A172 (cell line): ENCODE data around the gene PPP3CA. TPM values are rescaled to one million over a fixed set of nuclear protein-coding genes. Genes with fewer than 3 reads are reported as not detected.
"Not testable (repeated sequence)": the region's sequence is repeated elsewhere in the genome, so short reads cannot be mapped to it uniquely, and the experiment has no call there.

ENCODE experiments used
- DNase-seq: peaks from one replicate; pipeline ENCODE4 v3.0.0-alpha.2; 2015; ENCODE audit warnings: low spot score
- total RNA-seq: library from RNA; depleted of rRNA; stranded (reverse); fragments of >200 nt; shearing (Covaris generic); gene quantifications from 2 replicates; pipeline ENCODE4 v1.2.3, GENCODE V29; 2014

PPP3CA gene
- total RNA-seq, 1 experiment from 2014 or later = 40.6 TPM

GRCh38 chr4:101254776-101255175, 92.5 kb downstream of the PPP3CA start:
- DNase-seq = no peak

DNA sequence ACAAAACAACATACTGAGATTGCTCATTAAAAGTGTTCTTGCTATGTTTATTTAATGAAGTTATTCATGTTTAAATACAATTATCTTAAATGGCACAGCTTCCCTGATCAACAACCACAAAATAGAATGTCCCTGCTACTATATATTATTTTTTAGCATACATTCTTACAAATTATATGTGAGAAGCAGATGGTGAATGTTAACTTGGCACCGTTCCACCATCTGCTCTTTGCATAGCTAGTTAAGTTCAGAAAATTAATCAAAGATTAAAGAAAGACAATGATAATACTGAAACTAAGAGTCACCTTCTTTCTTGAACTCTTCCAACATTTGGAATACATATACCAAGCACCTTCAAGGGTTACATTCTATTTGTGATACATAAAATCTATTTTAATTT, 94.2 kb downstream of the PPP3CA start:
- no peak for DNase-seq

DNA sequence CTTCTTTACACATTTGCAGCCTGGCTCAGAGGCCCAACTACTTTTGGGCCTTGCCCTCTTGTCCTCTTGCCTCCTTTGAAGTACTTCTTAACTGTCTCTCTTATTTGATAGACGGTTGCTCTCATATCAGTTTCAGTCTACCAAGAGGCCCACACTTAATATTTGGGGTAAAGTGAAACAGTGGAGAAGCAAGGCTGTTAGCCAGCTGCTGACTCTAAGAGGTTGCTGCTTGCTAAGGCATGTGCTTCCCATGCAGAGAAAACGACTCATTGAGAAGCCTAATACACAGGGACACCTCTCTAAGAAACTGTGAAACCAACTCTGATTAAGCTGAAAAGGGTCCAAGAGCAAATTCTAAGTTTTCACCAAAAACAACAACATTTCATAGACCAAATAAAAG, 94.6 kb downstream of the PPP3CA start:
- no peak for DNase-seq

DNA sequence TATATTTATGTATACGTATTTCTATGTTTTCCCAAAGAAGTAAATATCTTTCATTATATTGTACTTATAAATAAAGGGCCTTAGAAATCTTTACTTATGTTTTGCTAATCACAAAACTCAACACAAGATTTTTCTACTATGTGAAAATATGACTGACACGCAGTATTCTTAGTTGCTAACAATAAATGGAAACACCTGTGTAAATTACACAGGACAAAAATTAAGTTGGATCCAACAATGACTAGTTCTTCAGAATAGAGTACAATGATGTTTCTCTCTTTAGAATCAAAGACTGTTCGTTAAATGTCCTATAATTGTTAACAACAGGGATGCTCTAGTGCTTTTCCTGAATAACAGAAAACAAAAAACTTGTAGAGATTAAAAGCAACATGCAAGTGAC, 96.1 kb downstream of the PPP3CA start:
- DNase-seq = no peak

- DNase-seq = no peak
These were observed 103.0 kb downstream of the PPP3CA start for GRCh38 chr4:101244349-101244748.

DNA sequence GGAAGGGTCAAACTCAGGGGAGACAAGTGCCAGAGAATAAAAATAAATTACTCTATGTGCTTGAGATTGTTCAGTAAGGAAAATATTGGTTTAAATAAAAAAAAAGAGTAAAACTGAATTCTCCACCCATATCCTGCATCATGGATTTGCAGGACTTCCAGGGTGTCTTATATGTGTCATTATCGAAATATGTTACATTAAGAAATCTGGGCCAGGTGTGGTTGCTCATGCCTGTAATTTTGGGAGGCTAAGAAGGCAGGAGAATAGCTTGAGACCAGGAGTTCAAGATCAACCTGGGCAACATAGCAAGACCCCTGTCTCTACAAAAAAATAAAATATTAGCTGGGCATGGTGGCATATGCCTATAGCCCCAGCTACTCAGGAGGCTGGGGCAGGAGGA, 104.9 kb downstream of the PPP3CA start:
- DNase-seq = no peak

DNA sequence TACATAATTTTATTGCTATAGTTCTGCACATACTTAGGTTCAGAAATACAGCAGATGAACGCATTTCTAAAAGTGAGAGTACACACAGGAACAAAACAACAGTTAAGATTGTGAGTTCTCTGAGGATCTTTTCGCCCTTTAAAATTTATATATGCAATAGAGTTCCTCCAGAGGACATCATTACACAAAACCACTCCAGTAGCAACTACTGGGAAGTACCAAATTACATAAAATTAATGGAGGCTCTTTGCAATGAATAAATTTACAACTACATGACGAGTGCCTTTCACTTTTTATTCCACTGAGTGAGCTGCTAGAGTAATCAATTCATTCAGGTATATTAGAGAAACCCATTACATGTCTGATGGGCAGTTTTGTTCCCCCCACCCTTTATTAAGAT, 107.2 kb downstream of the PPP3CA start:
- no peak for DNase-seq

- no peak for DNase-seq
These were observed 107.7 kb downstream of the PPP3CA start for GRCh38 chr4:101239665-101240064.

DNA sequence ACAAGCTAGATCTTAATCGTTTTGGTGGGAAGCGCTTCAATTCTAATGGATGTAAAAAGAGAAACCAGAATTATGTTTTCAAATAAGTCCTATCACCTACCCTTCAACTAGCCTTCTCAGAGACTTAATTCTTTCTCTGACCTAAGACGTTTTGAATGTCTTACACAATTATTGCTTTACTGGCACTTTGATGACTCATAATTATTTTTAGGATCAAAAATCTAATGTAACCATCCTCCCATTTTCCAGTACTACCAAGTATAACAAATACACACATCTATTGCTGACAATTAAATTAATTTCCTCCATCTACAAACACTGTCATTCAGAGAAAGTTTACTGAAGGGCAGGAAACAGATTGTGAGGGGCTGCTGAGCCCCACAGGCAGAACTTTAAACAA, 108.6 kb downstream of the PPP3CA start:
- peak; percentile 12 for DNase-seq

- DNase-seq = no peak
These were observed 109.6 kb downstream of the PPP3CA start for GRCh38 chr4:101237773-101238172.

DNA sequence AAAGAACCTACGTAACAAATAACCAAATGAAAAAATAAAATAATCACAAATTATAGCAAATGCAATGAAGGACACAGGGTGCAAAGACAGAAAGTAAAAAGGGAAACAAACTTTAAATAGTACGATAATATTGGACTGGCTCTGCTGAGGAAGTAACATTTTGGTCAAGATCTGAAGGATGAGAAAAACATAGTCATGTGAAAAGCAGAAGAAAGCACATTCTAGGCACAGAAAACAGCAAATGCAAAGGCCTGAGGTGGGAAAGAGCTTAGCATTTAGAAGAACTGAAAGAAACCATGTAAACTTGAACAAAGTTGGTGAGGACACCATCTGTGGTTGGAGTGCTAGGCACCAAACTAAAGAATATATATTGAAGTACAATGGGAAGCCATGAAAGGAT, 111.2 kb downstream of the PPP3CA start:
- DNase-seq = no peak

- DNase-seq = not testable (repeated sequence)
These were observed 113.2 kb downstream of the PPP3CA start for GRCh38 chr4:101234141-101234540.

GRCh38 chr4:101232074-101232776, 115.1 kb downstream of the PPP3CA start:
- DNase-seq = peak; percentile 70

DNA sequence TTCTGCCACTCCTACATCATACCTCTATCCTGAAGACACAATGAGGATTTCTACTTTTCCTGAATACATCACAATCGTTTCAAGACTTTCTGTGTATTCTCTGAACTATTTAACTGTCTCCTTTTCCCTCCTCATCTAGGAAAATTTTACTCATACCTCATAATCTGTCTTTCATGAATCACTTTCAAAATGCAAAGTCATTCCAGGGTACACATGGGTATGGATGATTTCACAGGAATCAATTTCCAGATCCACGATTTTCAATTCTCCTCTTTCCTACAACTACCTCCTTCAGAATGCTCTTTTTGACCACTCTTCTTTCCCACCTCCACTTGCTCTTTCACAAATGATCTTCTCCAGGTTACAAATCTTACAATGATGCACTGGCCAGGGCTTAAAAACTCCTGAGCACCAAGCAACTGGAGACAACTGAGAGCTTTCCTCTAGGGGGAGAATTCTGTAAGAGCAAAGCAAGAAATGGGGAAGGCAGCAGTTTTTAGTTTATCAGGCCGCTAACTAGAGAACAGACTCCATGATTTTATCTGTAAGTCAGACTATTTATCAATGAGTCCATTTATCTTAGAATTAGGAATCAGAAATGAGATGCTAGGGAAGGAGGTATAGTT, 116.4 kb downstream of the PPP3CA start:
- DNase-seq = peak; percentile 13

DNA sequence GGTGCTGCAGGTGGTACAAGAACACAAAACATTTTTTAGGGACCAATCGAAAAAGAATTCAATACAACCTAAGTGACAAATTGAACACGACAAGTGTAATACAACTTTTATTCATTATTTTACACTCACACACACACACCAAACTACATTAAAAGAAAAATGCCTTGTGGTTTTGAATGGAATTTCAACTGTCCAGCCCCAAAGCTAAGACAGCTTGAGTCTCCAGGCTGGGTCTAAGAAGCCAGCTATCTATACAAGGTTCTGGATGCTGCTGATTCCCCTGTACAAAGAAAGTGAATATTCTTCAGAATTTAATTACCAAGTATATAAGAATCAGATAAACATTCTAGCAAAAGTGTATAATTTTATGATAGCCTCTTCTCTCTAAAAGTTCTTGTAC, 118.2 kb downstream of the PPP3CA start:
- DNase-seq = peak; percentile 13

GRCh38 chr4:101227715-101228114, 119.6 kb downstream of the PPP3CA start:
- DNase-seq = no peak

DNA sequence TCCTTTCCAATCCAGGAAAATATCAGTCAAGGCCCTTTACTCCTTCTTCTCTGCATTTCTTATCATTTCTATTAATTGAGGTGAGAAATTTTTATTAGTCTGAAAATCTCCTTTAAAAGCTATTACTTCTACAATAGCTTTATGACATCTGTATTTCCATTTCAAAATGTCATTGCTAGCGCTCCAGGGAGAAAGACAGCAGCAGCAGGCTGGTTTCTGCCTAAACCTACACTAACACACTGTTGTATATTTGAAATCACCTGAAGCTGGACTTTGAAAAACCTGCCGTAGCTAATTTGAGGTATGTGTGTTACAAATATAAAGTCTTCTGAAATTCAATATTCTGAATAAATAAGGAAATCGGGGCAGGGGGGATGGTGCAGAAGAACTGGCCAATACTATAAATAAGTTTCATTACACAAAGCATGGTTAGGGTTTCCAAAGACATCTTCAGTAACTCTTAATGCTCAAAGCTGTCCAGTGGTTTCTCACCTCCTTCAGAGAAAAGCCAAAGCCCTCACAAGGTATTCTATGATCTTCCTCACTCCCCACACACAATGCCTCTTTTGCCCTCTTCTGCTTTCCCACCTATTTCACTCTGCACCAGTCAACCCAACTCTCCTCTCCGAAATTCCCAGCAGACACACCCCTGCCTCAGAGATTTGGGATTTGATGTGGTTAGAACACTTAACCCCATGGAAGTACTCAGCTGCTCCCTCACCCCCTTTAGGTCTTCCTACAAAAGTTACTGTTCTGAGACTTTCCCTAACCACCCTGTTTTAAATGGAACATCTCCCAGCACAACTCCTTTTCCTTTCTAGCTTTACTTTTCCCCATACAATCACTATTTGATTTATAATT, 122.7 kb downstream of the PPP3CA start:
- no peak for DNase-seq

DNA sequence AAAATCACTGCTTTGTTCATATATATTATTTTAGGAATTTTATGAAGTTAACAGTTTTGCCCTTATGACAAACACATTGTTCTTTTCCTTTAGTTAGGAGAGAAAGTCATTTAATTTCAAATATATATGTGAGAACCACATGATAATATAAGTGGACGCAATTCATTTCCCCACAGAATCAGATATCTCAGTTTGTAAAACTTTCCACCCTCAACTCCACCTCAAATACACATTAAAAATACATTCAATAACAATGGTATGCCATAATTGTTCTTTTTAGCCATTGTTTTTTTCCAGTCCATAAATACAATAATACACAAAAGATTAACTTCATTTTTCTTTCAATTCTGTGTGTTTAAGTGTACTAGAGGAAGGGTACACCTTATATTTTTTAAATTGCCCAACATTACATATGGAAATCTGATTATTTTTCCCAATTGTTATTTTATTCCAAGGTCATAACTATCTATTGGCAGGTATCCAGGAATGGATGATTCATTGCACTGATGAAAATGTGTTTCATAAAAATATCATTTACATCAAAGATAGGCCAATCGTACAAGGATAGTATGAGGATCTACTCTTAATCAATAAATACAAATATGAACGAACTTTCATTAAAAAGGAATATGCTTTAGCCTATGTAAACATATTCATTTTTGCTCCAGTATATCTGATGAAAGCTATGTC, 125.0 kb downstream of the PPP3CA start:
- no peak for DNase-seq

GRCh38 chr4:101221294-101221693, 126.0 kb downstream of the PPP3CA start:
- no peak for DNase-seq

- DNase-seq = no peak
These were observed 128.4 kb downstream of the PPP3CA start for GRCh38 chr4:101218894-101219293.

GRCh38 chr4:101218346-101218745, 129.0 kb downstream of the PPP3CA start:
- DNase-seq = no peak

DNA sequence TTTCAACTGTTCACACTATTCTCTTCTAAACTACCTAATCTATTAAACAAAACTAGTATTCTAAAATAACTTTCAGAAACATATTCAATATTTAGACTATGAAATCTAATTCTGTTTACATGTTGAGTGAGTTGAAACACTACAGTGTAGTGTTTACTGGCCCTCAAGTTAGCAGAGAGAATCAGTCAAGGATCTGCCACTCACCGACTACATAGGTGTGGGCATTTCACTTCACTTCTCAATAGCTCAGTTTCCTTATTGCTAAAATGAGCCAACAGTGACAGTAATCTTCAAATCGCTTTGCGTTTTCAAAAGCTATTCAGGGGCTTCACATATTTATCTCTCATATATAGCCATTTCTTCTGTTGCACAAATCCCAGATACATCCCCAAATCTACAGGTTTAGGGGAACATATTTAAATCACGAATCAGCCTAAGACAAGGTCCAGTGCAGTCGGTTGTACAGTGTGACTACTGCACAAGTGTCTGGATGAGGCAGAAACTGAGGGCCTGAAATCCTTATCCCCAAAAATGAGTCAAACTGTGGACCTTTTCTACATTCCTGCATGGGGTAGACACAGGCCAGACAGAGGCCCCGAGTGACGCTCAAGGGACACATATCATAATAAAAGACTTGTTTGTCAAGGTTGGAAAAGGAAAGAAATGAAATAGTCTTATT, 129.8 kb downstream of the PPP3CA start:
- no peak for DNase-seq
